ENCODE results near the gene JAK1.

The JAK1 gene

GRCh38 chr1:64801851-64802523 lies 164.4 kb downstream of the JAK1 start:
- no peaks in the 10 kb centered on the region for H3K9me2 ChIP-seq (replicated peaks; ENCODE audit: low read depth, low read length)
- no peak overlapping the region for H3K9ac ChIP-seq (ENCODE audit: low read depth, low read length, poor library complexity, severe bottlenecking)
- no peaks in the 10 kb centered on the region for H4K20me1 ChIP-seq (ENCODE audit: insufficient read depth, low read length, poor library complexity, severe bottlenecking)
- no peak overlapping the region for H3K4me3 ChIP-seq (ENCODE audit: low read length, poor library complexity, severe bottlenecking)
- no peak for TF ChIP-seq EZH2phosphoT487 (IDR thresholded peaks at IDR 0.05; ENCODE audit: borderline replicate concordance)
- no peaks in the 10 kb centered on the region for H3K79me2 ChIP-seq (ENCODE audit: insufficient read depth, low read length)
- H3K4me2 ChIP-seq (ENCODE audit: low read depth, low read length, poor library complexity, severe bottlenecking): no peak overlapping the region
- H3K9me3 ChIP-seq (ENCODE audit: insufficient read depth, low read depth, low read length): no peaks in the 10 kb centered on the region
- no peaks in the 10 kb centered on the region for H3F3A ChIP-seq (ENCODE audit: low read depth)
- no peaks in the 10 kb centered on the region for H3K27me3 ChIP-seq (ENCODE audit: insufficient read depth, low read length, poor library complexity, severe bottlenecking)
- peaks cover 14% of the 10 kb centered on the region; the same call in 1 of the 2 replicates for H3K36me3 ChIP-seq (ENCODE audit: insufficient read depth, low read length)
- H2AFZ ChIP-seq (ENCODE audit: low read length): no peak overlapping the region
- no peaks in the 10 kb centered on the region for H3K4me1 ChIP-seq (ENCODE audit: insufficient read depth, low read length, poor library complexity, severe bottlenecking)

DNA sequence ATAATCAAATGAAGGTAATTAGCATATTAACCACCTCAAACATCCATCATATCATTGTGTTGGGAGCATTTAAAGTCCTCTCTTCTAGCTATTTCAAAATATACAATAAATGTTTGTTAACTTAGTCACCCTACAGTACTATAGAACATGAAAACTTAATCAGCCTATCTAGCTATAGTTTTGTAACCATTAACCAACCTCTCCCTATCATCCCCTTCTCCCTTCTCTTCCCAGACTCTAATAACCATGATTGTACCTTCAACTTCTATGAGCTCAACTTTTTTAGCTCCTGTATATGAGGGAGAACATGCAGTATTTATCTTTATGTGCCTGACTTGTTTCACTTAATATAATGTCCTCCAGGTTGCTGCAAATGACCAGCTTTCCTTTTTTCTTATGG lies 167.5 kb downstream of the JAK1 start:
- Histone ChIP-seq H3K9me2 (replicated peaks; ENCODE audit: low read depth, low read length) (no peaks in the 10 kb centered on the region), H3K79me2 (ENCODE audit: insufficient read depth, low read length) (no peaks in the 10 kb centered on the region), H3K9ac (ENCODE audit: low read depth, low read length, poor library complexity, severe bottlenecking) (no peak overlapping the region), H3K4me1 (ENCODE audit: insufficient read depth, low read length, poor library complexity, severe bottlenecking) (no peaks in the 10 kb centered on the region), H3K27me3 (ENCODE audit: insufficient read depth, low read length, poor library complexity, severe bottlenecking) (no peaks in the 10 kb centered on the region), H3K9me3 (ENCODE audit: insufficient read depth, low read depth, low read length) (no peaks in the 10 kb centered on the region), H4K20me1 (ENCODE audit: insufficient read depth, low read length, poor library complexity, severe bottlenecking) (no peaks in the 10 kb centered on the region), H2AFZ (ENCODE audit: low read length) (no peak overlapping the region), H3K4me2 (ENCODE audit: low read depth, low read length, poor library complexity, severe bottlenecking) (no peak overlapping the region), H3F3A (ENCODE audit: low read depth) (no peaks in the 10 kb centered on the region), H3K36me3 (ENCODE audit: insufficient read depth, low read length) (peaks cover 4% of the 10 kb centered on the region), H3K4me3 (ENCODE audit: low read length, poor library complexity, severe bottlenecking) (no peak overlapping the region)
- TF ChIP-seq, protein P1, sequence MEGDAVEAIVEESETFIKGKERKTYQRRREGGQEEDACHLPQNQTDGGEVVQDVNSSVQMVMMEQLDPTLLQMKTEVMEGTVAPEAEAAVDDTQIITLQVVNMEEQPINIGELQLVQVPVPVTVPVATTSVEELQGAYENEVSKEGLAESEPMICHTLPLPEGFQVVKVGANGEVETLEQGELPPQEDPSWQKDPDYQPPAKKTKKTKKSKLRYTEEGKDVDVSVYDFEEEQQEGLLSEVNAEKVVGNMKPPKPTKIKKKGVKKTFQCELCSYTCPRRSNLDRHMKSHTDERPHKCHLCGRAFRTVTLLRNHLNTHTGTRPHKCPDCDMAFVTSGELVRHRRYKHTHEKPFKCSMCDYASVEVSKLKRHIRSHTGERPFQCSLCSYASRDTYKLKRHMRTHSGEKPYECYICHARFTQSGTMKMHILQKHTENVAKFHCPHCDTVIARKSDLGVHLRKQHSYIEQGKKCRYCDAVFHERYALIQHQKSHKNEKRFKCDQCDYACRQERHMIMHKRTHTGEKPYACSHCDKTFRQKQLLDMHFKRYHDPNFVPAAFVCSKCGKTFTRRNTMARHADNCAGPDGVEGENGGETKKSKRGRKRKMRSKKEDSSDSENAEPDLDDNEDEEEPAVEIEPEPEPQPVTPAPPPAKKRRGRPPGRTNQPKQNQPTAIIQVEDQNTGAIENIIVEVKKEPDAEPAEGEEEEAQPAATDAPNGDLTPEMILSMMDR (conservative IDR thresholded peaks at IDR 0.05; ENCODE audit: low read length): no peak
- TF ChIP-seq EZH2phosphoT487 (IDR thresholded peaks at IDR 0.05; ENCODE audit: borderline replicate concordance): no peak

DNA sequence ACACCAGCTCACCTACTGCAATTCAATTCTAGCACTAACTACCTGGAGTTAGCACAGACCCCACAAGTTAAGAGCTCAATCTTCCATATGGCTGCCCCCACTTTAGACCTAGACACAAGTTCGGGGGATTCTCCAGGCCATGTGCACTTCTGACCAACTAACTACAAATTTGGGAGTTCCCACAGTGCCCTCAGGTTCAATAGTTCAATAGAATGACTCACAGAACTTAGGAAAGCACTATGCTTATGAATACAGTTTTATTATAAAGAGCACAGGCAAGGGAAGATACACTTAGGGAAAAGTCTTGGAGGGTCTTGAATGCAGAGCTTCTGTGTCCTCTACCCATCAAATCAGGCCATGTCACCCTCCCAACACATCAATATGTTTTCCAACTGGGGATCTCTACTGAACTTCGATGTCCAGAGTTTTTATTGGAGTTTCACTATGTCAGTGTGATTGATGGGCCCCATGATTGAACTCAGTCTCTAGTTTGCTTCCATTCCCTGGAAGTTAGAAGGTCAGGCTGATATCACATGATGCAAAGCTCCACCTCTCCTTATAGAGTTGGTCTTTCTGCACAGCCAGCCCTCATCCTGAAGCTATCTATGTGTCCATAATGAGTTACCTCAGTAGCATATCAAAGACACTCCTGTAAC lies 175.4 kb downstream of the JAK1 start:
- no peak overlapping the region for H3K9ac ChIP-seq (ENCODE audit: low read depth, low read length, poor library complexity, severe bottlenecking)
- H3K4me1 ChIP-seq (ENCODE audit: insufficient read depth, low read length, poor library complexity, severe bottlenecking): no peaks in the 10 kb centered on the region
- H3K4me3 ChIP-seq (ENCODE audit: low read length, poor library complexity, severe bottlenecking): no peak overlapping the region
- no peaks in the 10 kb centered on the region for H3K27me3 ChIP-seq (ENCODE audit: insufficient read depth, low read length, poor library complexity, severe bottlenecking)
- H3K9me2 ChIP-seq (replicated peaks; ENCODE audit: low read depth, low read length): no peaks in the 10 kb centered on the region
- H4K20me1 ChIP-seq (ENCODE audit: insufficient read depth, low read length, poor library complexity, severe bottlenecking): no peaks in the 10 kb centered on the region
- H3K4me2 ChIP-seq (ENCODE audit: low read depth, low read length, poor library complexity, severe bottlenecking): no peak overlapping the region
- no peaks in the 10 kb centered on the region for H3F3A ChIP-seq (ENCODE audit: low read depth)
- H2AFZ ChIP-seq (ENCODE audit: low read length): no peak overlapping the region
- H3K79me2 ChIP-seq (ENCODE audit: insufficient read depth, low read length): no peaks in the 10 kb centered on the region
- peaks cover 16% of the 10 kb centered on the region; the same call in 1 of the 2 replicates for H3K9me3 ChIP-seq (ENCODE audit: insufficient read depth, low read depth, low read length)
- H3K36me3 ChIP-seq (ENCODE audit: insufficient read depth, low read length): peaks cover 33% of the 10 kb centered on the region
- TF ChIP-seq, protein P1 (conservative IDR thresholded peaks at IDR 0.05; ENCODE audit: low read length): no peak
- TF ChIP-seq EZH2phosphoT487 (IDR thresholded peaks at IDR 0.05; ENCODE audit: borderline replicate concordance): no peak

All from Loucy (cell line).